Measurements from ENCODE around the gene SMCO3.

The SMCO3 gene

GRCh38 chr12:14814014-14814413 is at the start of gene SMCO3:
SMCO3 (minus strand) TSS chr12:14814182; CDS start chr12:14806680, 7,502 bp downstream.
- no peak for DNase-seq (ENCODE audit: low spot score)

GRCh38 chr12:14860490-14860889 is 46.5 kb upstream of the SMCO3 start:
- no peak for DNase-seq (ENCODE audit: low spot score)

- no peak for DNase-seq (ENCODE audit: low spot score)
These were observed 44.5 kb upstream of the SMCO3 start for GRCh38 chr12:14858513-14858912.

GRCh38 chr12:14854586-14855183 is 40.7 kb upstream of the SMCO3 start:
- no peak for DNase-seq (ENCODE audit: low spot score)

GRCh38 chr12:14853961-14854360 is 40.0 kb upstream of the SMCO3 start:
- no peak for DNase-seq (ENCODE audit: low spot score)

GRCh38 chr12:14852880-14853279 is 38.9 kb upstream of the SMCO3 start:
- no peak for DNase-seq (ENCODE audit: low spot score)

- DNase-seq (ENCODE audit: low spot score): no peak
These were observed 37.1 kb upstream of the SMCO3 start for GRCh38 chr12:14850929-14851663.

- DNase-seq (ENCODE audit: low spot score): no peak
These were observed 35.7 kb upstream of the SMCO3 start for GRCh38 chr12:14849661-14850060.

- no peak for DNase-seq (ENCODE audit: low spot score)
These were observed 33.0 kb upstream of the SMCO3 start for GRCh38 chr12:14846876-14847580.

GRCh38 chr12:14846042-14846587 is 32.1 kb upstream of the SMCO3 start:
- no peak for DNase-seq (ENCODE audit: low spot score)

- peak; percentile 47 for DNase-seq (ENCODE audit: low spot score)
These were observed 31.4 kb upstream of the SMCO3 start for GRCh38 chr12:14845350-14845750.

GRCh38 chr12:14844401-14844800 is 30.4 kb upstream of the SMCO3 start:
- DNase-seq (ENCODE audit: low spot score): no peak

GRCh38 chr12:14843425-14843887 is 29.5 kb upstream of the SMCO3 start, which contains the start of gene ART4:
ART4 (minus strand) TSS chr12:14843526; CDS start chr12:14843113, 413 bp downstream.
- DNase-seq (ENCODE audit: low spot score): no peak

GRCh38 chr12:14842315-14842714 is 28.3 kb upstream of the SMCO3 start:
- no peak for DNase-seq (ENCODE audit: low spot score)

- no peak for DNase-seq (ENCODE audit: low spot score)
These were observed 27.8 kb upstream of the SMCO3 start for GRCh38 chr12:14841761-14842160.

GRCh38 chr12:14840616-14841015 is 26.6 kb upstream of the SMCO3 start:
- no peak for DNase-seq (ENCODE audit: low spot score)

GRCh38 chr12:14839262-14839661 is 25.3 kb upstream of the SMCO3 start:
- no peak for DNase-seq (ENCODE audit: low spot score)

GRCh38 chr12:14836336-14837210 is 22.6 kb upstream of the SMCO3 start:
- DNase-seq (ENCODE audit: low spot score): no peak

GRCh38 chr12:14834509-14834908 is 20.5 kb upstream of the SMCO3 start:
- no peak for DNase-seq (ENCODE audit: low spot score)

- no peak for DNase-seq (ENCODE audit: low spot score)
These were observed 20.0 kb upstream of the SMCO3 start for GRCh38 chr12:14833952-14834351.

- DNase-seq (ENCODE audit: low spot score): no peak
These were observed 19.4 kb upstream of the SMCO3 start for GRCh38 chr12:14833336-14833735.

GRCh38 chr12:14828892-14829291 is 14.9 kb upstream of the SMCO3 start:
- DNase-seq (ENCODE audit: low spot score): no peak

Measured in activated CD4-positive, alpha-beta T cell treated with anti-CD3 and anti-CD28 coated beads, Interleukin-2, Interleukin-4, amounts not matched to agents 100 ng/mL and 50 ng/mL, durations not matched to agents 16 hours and 8 hours (primary cell).